ENCODE data around the gene CBFB.

Gene CBFB

DNA sequence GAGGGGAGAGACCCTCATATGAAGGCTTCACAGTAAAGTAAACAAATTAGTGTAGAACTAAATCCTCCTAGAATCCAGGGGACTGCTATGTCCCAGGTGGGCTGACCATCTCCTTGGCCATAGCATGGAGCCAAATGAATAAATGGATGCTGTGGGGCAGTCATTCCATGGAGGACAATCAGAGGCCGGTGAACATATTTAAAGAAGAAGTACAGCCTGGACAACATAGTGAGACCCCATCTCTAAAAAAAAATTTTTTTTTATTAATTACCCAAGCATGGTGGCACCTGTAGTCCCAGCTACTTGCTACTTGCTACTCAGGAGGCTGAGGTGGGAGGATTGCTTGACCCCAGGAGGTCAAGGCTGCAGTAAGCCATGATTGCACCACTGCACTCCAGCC lies 5.3 kb upstream of the CBFB start:
- ChIA-PET CTCF (interaction anchor here (2.7 kb wide), 1 partner anchor 20 kb away, joined by 7 read pairs; no protein-coding TSS in a partner anchor), POLR2A (no interaction called here)
- TF ChIP-seq CTCF (IDR thresholded peaks at IDR 0.05; ENCODE audit: control extremely low read depth, extremely low read depth, low read depth, missing control alignments) = no peak
- no peak for DNase-seq (ENCODE audit: extremely low spot score)

GRCh38 chr16:67024384-67025209 lies 4.4 kb upstream of the CBFB start:
- CTCF ChIA-PET = interaction anchor here (0.9 to 4.4 kb wide), 5 partner anchors 7 to 78 kb away, joined by 3 to 59 read pairs (median 7); no protein-coding TSS in a partner anchor
- POLR2A ChIA-PET = no interaction called here
- DNase-seq (ENCODE audit: extremely low spot score) = no peak
- no peak for TF ChIP-seq CTCF (IDR thresholded peaks at IDR 0.05; ENCODE audit: control extremely low read depth, extremely low read depth, low read depth, missing control alignments)

DNA sequence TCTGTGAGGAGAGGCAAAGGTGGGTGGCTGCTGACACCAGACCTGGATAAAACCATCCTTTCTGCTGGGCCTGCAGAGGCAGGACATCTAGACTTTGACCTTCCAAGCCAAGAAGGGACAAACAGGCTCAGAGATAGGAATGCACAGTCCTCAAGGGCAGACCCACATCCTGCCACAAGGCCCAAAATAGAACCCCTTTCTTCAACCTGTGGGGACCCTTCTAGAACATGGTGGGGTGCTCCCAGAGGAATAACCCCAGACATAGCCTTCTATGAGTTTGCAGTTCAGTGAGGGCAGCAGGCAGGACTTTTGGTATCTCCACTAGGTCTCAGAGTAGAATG lies 3.8 kb upstream of the CBFB start:
- DNase-seq (ENCODE audit: extremely low spot score) = no peak
- ChIA-PET POLR2A (no interaction called here), CTCF (interaction anchor here (1.5 to 4.4 kb wide), 4 partner anchors 7 to 77 kb away, joined by 4 to 59 read pairs (median 8); no protein-coding TSS in a partner anchor)
- TF ChIP-seq CTCF (IDR thresholded peaks at IDR 0.05; ENCODE audit: control extremely low read depth, extremely low read depth, low read depth, missing control alignments) = no peak

DNA sequence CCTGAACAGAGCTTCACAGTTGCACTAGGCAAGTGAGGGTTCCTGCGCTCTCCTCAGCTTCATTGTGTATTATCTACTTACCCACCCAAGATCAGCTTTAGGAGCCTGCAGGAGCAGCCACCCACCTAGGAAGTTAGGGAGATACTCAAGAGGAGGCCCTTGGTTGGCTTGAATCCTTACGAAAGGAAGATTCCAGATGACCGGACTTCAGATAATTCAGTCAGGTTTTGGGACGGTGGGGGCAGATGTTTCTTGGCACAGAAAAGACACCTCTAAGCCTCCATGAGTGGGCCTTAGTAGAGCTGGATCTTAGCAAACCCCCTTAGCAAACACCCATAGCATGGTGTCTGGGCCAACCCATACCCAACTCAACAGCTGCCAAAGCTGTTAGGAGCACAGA lies 2.4 kb upstream of the CBFB start:
- ChIA-PET CTCF (interaction anchor here (1.1 to 5.6 kb wide), 7 partner anchors 9 to 131 kb away, joined by 3 to 59 read pairs (median 9); no protein-coding TSS in a partner anchor), POLR2A (no interaction called here)

GRCh38 chr16:67027046-67027445 lies 1.9 kb upstream of the CBFB start:
- ChIA-PET POLR2A (interaction anchor here (0.6 kb wide), 1 partner anchor 94 kb away, joined by 3 read pairs; no protein-coding TSS in a partner anchor), CTCF (interaction anchor here (1.1 to 5.6 kb wide), 5 partner anchors 9 to 131 kb away, joined by 3 to 59 read pairs (median 12); no protein-coding TSS in a partner anchor)
- no peak for DNase-seq (ENCODE audit: extremely low spot score)
- no peak for TF ChIP-seq CTCF (IDR thresholded peaks at IDR 0.05; ENCODE audit: control extremely low read depth, extremely low read depth, low read depth, missing control alignments)

More for the DNA sequence above, 2.4 kb upstream of the CBFB start:
- DNase-seq (ENCODE audit: extremely low spot score) = no peak
- TF ChIP-seq CTCF (IDR thresholded peaks at IDR 0.05; ENCODE audit: control extremely low read depth, extremely low read depth, low read depth, missing control alignments) = no peak

DNA sequence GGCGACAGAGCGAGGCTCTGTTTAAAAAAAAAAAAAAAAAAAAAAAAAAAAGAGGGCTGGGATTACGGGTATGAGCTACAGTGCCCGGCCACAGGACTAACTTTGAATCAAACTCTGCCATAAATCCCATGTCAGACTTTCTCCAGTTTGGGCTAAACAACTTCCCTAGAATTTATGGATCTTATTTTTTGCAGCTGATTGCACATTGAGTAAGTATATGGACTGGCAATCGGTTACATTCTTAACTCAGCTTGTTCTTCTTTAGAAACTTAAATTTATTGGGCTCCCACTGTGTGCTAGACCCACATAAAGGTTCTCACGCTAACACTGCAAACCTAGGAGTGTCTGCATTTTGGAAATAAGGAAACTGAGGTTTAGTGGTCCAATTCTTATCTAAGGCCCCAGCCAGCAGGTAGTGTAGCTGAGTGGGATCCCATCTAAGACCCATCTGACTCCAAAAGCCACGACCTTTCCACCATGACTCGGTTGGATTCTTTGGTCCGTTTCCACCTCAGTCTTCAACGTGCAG lies 718 bp upstream of the CBFB start:
- ChIA-PET POLR2A (interaction anchor here (0.7 kb wide), 1 partner anchor 88 kb away, joined by 13 read pairs; no protein-coding TSS in a partner anchor), CTCF (interaction anchor here (0.7 to 5.6 kb wide), 8 partner anchors 9 to 371 kb away, joined by 3 to 59 read pairs (median 4); no protein-coding TSS in a partner anchor)
- TF ChIP-seq CTCF (IDR thresholded peaks at IDR 0.05; ENCODE audit: control extremely low read depth, extremely low read depth, low read depth, missing control alignments) = no peak

More for the DNA sequence above, 718 bp upstream of the CBFB start:
- no peak for DNase-seq (ENCODE audit: extremely low spot score)

Data from GM10248 (cell line).